ENCODE results near the gene ULK1. TPM values are rescaled to one million over a fixed set of nuclear protein-coding genes. Genes with fewer than 3 reads are reported as not detected.
A peak's percentile ranks its signal among the peaks of the same experiment; 100 is the strongest.
"Not testable (repeated sequence)": the region's sequence is repeated elsewhere in the genome, so short reads cannot be mapped to it uniquely, and the experiment has no call there.

Gene ULK1
- polyA plus RNA-seq, 12 donors = 14.5 to 42.0 (median 20.5) TPM; not detected in 1

DNA sequence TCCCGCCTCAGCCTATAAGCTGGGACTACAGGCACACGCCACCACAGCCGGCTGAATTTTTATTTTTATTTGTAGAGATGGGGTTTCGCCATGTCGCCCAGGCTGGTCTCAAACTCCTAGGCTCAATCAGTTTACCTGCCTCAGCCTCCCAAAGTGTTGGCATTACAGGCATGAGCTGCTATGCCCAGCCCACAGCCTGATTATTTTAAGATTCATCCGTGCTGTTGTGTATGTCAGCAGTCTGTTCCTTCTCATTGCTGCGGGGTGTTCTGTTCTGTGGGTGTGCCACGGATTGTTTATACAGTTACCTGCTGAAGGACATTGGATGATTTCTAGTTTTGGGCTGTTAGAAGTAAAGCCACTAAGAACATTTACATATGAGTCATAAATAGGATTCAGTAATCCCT is 45.7 kb downstream of the ULK1 start:
- no peak for DNase-seq

DNA sequence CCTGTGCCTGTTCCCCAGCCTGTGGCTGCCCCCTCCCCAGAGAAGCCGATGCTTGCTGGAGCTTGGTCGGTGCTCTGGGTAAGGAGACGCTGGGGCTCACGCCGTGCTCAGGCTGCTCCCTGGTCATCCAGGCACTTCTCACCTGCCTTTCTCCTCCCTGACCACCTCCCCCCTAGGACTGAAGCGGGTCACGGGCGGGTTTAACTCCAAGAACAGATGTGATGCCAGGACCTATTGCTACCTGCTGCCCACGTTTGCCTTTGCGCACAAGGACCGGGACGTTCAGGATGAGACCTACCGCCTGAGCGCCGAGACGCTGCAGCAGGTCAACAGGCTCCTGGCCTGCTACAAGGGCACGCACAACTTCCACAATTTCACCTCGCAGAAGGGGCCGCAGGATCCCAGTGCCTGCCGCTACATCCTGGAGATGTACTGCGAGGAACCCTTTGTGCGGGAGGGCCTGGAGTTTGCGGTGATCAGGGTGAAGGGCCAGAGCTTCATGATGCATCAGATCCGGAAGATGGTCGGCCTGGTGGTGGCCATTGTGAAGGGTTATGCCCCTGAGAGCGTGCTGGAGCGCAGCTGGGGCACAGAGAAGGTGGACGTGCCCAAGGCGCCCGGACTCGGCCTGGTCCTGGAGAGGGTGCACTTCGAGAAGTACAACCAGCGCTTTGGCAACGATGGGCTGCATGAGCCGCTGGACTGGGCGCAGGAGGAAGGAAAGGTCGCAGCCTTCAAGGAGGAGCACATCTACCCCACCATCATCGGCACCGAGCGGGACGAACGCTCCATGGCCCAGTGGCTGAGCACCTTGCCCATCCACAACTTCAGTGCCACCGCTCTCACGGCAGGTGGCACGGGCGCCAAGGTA is 46.9 kb downstream of the ULK1 start:
- DNase-seq = no peak

DNA sequence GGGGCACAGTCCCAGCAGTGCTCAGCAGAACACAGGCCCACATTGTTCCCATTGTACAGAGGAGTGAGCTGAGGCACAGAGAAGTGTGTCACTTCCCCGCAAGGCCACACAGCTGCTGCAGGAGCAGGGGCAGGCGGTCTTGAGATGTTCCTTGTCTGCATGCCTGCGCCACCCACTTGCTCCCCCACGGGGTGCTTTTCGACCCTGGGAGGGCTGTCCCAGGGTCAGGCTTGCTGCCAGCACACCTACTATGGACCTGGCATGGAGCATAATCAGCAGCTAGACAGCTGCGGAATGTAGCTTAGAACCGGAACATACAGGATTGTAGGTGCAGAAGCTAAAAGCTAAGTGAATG is 47.5 kb downstream of the ULK1 start:
- no peak for DNase-seq

DNA sequence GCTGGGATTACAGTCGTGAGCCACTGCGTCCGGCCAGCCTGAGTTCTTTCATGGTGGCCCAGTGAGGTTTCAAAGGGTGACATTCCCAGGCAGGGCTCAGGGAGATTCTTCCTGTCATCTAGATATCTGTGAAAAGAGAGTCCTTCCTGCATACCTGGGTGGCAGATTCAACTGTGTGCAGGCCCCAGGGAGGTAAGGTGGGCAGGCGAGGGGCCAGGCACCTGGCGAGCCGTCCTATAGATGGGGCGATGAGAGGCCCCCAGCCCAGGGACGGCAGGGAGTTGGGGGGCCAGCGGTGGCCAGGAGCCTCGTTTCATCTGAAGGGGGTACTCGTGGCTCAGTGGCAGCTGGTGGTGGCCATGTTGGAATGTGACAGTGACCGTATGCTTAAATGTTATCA is 48.2 kb downstream of the ULK1 start:
- no peak for DNase-seq

DNA sequence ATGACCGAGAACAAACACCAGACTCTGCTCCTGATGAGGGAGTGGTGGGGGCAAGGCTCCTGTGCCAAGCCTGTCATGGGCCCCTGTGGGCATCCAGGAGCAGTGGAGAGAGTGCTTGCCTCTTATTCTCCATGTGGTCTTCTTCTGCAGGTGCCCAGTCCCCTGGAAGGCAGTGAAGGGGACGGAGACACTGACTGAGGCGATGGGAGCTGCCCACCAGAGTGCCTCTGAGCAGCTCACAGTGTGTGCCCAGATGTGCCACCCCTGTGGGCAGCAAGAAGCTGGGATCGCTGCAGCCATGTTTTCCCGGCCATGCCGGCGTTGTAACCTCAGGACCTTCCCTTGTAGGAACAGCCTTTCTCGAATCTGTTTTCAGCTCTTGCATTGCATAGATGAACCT is 49.0 kb downstream of the ULK1 start:
- no peak for DNase-seq

DNA sequence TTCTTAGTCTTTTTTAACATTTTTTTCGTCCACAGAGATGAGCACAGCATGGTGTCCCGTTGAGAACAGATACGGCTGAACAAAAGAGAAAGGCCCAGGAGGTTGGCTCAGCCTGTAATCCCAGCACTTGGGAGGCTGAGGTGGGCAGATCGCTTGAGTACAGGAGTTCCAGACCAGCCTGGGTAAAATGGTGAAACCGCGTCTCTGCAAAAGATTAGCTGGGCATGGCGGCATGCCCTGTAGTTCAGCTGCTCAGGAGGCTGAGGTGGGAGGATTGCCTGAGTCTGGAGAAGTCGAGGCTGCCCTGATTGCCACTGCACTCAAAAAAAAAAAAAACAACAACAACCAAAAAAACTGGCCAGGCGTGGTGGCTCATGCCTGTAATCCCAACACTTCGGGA is 49.5 kb downstream of the ULK1 start:
- no peak for DNase-seq

DNA sequence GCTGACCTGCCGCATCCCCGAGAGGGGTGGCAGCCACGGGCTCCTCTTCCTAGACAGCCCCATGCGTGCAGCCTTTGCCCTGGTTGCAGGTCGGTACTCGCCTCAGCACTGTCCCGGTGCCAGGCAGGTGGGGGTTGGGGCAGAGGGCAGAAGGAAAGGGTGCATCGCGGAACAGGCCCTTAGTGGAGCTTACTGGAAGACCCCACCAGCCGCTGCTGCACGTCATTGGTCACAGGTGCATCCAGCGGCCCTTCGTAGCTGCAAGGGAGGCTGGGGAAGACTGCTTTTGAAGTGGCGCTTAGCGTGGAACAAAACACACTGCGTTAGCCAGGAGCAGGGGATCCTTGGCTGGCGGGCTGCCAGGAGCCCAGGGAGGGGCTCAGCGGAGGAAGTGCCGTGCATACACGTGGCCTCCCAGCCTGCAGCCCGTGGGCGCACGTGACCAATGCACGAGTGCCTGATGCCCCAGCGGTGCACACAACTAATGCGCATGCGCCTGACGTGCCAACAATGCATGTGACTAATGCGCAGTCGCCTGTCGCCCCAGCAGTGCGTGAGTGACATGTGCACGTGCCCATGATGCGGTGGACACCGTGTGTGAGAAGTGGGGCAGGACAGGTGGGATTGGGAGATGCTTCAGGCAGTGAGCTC is 50.3 kb downstream of the ULK1 start:
- DNase-seq = no peak

DNA sequence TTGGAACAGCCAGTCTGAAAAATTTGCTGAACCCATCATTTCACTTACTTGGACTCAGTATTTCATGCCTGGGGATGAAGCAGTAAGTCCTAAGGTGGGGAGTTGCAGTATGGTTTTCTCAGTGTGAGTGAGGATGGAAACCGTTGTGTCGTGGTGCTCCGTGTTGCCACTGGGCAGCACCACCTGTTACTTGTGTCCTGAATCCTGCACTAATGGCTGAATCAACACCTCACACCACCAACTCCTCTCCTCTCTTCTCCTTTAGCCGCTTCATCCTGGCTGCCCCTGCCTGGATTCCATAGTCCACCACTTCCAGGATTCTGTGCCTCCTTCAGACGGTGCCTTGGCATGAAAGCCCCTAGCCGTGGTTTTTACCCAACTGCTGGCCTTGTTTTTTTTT is 52.3 kb downstream of the ULK1 start:
- DNase-seq = no peak

DNA sequence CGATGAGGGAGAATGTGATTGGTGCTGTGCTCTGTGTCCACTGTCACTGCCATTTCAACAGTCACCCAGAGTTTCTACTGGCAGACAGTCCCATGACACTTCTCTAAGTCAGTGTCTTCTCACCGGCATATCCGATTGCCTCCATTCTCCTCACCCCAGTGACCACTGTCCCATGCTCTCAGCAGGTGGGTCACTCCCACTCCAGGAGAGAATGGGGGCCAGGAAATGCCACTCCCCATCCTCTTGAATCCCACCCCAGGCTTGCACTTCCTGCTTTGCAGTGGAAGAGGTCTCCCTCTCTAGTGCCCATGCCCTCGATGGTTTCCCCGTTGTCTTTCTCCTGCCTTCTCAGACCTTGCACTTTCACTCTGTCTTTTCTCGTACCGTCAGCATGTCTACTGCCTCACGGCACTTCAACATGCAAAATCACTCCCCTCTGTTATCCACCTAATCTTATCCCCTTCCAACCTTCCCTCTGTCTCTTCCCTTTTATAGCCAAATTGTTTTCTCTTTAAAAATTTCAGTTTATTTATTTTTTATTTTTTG is 53.1 kb downstream of the ULK1 start:
- no peak for DNase-seq

DNA sequence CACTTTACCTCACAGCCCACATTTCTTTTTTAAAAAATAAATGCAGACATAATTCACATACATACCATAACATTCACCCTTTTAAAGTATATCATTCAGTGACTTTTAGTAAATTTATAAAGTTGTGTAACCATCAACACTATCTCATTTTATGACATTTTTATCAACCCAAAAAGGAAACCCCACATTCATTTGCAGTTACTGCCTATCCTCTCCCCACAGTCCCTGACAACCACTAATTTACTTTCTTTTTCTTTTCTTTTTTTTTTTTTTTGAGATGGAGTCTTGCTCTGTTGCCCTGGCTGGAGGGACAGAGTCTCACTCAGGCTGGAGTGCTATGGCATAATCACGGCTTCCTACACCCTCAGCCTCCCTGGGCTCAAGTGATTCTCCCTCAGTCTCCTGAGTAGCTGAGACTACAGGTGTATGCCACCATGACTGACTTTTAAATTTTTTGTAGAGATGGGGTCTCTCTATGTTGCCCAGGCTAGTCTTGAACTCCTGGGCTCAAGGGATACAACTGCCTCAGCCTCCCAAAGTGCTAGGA is 53.8 kb downstream of the ULK1 start:
- no peak for DNase-seq

DNA sequence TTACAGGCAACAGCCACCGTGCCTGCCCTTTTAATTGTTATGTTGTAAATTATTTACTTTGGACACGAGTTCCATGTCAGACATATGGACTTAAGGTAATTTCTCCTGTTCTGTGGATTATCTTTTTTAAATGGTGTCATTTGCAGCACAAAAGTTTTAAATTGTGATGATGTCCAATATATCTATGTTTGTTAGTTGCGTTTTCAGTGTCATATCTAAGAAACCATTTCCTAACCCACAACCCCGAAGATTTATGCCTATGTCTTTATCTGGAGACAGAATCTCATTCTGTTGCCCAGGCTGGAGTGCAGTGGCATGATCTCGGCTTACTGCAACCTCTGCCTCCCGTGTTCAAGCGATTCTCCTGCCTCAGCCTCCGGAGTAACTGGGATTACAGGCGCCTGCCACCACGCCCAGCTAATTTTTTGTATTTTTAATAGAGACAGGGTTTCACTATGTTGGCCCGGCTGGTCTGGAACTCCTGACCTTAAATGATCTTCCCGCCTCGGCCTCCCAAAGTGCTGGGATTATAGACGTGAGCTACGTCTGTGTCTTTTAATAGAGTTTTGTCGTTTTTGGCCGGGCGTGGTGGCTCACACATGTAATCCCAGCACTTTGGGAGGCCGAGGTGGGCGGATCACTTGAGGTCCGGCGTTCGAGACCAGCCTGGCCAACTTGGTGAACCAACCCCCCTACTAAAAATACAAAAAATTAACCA is 54.5 kb downstream of the ULK1 start:
- DNase-seq = not testable (repeated sequence)

DNA sequence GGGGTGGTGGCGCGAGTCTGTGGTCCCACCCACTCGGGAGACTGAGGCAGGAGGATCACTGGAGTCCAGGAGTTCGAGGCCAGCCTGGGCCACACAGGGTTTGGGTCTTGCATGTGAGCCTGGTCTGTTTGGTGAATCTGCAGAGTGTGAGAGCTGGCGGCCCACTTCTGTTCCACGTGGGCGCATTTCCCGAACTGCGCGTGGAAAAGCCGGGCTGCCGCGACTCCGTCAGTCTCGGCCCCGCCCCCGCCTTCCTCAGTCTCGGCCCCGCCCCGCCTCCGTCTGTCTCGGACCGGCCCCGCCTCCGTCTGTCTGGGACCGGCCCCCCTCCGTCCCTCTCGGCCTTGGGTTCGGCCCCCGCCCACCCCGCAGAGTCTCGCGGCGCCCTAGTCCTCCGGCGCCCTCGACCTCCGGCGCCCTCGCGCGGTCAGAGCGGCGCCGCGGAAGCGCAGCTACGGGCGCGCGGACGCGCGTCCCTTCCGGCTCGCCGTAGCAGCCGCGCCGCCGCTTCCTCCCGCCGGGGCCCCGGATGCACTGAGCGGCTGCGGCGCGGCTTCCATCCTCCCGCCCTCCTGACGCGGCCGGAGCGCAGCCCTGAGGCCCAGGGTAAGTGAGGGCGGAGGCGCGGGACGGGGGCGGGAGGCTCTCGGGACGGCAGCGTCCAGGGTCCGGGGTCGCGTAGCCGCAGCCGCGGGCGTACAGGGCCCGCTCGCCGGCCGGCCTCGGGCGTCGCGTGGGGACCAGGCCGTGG is 55.2 kb downstream of the ULK1 start, which contains the start of gene EP400:
EP400 (plus strand) TSS at position 512 of the 751 bp plus-strand sequence. CDS start 10,678 bp downstream, outside the sequence.
- DNase-seq = peak; percentile 91

DNA sequence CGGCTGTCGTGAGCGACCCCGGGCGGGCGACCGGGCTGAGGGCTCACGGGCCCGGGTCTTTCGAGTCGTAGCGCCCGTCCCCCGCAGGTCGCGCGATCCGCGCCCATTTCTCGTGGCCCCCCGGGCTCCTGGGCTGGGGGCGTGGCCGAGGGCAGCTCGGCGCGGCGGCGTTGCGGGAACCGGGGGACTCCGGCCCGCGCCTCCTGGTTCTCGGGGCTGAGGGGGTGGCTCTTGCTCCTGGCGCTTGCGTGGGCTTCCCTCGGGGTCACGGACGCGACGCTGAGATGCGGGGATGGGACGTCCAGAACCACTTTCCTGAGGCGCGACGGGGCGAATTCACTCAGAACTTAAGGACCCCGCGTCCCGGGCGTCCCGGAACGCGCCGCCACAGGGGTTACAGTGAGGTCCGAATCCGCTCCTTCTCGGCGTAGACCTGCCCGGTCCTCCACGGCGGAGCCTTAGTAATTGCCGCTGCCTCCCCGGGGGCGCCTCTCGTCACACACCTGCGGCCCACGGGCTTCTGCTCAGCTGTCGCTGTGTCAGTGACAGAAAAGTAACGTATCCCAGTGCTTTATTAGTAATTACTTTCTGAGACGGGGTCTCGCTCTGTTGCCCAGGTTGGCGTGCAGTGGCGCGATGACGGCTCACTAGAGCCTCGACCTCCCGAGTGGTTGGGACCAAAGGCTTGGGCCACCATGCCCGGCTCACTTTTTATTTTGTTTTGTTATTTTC is 55.9 kb downstream of the ULK1 start:
- no peak for DNase-seq

DNA sequence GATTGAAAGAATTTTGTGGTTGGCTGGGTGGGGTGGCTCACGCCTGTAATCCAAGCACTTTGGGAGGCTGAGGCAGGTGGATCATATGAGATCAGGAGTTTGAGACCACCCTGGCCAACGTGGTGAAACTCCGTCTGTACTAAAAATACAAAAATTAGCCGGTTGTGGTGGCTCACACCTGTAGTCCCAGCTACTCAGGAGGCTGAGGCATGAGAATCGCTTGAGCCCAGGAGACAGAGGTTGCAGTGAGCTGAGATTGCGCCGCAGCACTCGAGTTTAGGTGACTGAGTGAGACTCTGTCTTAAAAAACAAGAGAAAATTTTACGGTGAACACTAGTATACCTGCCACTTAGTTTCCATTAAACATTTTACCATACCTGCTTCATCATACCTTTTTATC is 59.4 kb downstream of the ULK1 start:
- not testable (repeated sequence) for DNase-seq

DNA sequence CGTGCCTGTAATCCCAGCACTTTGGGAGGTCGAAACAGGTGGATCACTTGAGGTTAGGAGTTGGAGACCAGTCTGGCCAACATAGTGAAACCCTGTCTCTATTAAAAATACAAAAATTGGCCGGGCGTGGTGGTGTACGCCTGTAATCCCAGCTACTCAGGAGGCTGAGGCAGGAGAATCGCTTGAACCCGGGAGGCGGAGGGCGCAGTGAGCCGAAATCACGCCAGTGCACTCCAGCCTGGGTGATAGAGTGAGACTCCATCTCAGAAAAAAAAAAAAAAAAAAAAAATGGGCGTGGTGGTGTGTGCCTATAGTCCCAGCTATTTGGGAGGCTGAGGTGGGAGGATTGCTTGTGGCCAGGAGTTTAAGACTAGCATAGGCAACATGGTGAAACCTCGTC is 60.0 kb downstream of the ULK1 start:
- DNase-seq = not testable (repeated sequence)

DNA sequence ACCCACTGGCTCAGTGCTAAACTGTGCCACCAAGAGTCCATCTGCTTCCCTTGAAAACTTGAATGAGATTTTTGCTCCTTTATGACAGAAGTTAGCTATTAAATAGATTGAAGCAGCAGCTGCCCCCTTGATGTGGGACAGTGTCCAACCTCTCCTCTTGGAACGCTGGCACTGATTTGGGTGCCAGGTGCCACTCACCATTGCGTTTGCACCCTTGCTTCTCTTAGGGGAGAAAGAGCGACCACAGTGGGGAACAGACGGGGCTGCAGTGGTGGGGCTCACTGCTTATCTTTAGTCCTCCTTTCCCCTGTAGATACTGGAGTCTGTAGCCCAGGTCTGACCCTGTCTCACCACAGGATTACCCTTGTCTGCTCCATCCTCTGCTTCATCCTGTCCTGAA is 64.7 kb downstream of the ULK1 start:
- no peak for DNase-seq

DNA sequence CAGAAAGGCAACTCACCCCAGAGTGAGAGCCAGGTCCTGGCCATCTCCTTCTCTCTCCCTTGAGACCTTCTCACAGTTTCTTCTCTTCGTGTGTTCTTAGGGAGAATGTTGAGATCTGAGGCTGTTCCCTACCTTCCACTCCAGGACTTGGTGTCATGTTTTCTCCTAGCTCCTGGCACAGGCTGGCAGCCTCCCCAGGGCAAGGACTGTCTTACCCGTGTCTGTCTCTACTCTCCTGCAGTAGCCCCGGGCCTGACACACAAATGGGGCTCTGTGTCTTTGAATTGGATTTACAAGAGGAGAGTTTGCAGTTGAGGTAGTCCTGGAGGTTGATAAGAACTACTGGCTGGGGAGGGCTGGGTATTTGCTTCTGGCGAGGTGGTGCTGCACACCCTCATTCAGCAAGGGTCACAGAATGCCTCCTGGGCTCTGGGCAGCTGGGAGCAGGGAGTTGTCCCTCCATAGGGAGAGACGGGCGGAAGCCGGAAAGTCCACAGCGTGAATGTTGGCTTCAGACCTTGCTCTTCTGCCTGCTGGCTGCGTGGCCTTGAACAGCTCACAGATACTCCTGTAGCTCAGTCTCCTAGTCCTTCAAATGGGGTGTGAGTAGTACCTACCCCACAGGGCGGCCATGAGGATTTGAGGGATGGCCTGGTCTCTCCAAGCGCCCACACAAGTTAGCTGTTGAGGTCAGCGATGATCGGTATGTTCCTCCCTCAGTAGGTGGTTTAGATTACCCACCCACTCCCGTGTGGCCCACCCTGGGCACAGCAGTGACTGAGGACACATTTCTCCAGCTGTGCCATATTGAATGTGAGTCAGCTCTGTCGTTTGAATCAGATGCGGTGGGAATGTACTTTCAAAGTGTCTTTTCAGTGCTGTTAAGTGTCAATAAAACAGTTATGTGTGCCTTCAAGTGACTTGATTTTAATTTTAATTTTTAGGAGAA is 65.5 kb downstream of the ULK1 start:
- no peak for DNase-seq

DNA sequence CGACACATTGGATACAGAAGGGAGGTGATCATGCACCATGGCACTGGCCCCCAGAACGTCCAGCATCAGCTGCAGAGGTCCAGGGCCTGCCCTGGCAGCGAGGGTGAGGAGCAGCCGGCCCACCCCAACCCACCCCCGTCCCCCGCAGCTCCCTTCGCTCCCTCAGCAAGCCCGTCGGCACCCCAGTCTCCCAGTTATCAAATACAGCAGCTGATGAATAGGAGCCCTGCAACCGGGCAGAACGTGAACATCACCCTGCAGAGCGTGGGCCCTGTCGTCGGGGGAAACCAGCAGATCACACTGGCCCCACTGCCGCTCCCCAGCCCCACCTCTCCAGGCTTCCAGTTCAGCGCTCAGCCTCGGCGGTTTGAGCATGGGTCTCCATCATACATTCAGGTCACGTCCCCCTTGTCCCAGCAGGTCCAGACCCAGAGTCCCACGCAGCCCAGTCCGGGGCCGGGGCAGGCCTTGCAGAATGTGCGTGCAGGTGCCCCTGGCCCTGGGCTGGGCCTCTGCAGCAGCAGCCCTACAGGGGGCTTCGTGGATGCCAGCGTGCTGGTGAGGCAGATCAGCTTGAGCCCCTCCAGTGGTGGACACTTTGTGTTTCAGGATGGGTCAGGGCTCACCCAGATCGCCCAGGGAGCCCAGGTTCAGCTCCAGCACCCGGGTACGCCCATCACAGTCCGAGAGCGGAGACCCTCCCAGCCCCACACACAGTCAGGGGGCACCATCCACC is 66.3 kb downstream of the ULK1 start:
- DNase-seq = not testable (repeated sequence)

DNA sequence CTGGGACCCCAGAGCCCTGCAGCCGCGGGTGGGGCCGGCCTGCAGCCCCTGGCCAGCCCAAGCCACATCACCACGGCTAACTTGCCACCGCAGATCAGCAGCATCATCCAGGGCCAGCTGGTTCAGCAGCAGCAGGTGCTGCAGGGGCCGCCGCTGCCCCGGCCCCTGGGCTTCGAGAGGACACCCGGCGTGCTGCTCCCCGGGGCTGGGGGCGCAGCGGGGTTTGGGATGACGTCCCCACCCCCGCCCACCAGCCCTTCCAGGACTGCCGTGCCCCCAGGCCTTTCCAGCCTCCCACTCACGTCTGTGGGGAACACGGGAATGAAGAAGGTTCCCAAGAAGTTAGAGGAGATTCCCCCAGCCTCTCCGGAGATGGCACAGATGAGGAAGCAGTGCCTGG is 66.9 kb downstream of the ULK1 start:
- DNase-seq = not testable (repeated sequence)

All from muscle of arm (tissue), 12 donors.